Stimulated activated CD4-positive, alpha-beta T cell treated with anti-CD3 and anti-CD28 coated beads, TNF-alpha, amount 100 ng/mL, for 4 hours (primary cell): ENCODE results near the gene ETFA.
"Not testable (repeated sequence)": the region's sequence is repeated elsewhere in the genome, so short reads cannot be mapped to it uniquely, and the experiment has no call there.

Experiments used
- DNase-seq, 3 experiments: peaks; one replicate each; pipeline ENCODE4 v3.0.0-alpha.2; 2020; ENCODE audit warnings: low read depth in 3 of 3

The ETFA gene

DNA sequence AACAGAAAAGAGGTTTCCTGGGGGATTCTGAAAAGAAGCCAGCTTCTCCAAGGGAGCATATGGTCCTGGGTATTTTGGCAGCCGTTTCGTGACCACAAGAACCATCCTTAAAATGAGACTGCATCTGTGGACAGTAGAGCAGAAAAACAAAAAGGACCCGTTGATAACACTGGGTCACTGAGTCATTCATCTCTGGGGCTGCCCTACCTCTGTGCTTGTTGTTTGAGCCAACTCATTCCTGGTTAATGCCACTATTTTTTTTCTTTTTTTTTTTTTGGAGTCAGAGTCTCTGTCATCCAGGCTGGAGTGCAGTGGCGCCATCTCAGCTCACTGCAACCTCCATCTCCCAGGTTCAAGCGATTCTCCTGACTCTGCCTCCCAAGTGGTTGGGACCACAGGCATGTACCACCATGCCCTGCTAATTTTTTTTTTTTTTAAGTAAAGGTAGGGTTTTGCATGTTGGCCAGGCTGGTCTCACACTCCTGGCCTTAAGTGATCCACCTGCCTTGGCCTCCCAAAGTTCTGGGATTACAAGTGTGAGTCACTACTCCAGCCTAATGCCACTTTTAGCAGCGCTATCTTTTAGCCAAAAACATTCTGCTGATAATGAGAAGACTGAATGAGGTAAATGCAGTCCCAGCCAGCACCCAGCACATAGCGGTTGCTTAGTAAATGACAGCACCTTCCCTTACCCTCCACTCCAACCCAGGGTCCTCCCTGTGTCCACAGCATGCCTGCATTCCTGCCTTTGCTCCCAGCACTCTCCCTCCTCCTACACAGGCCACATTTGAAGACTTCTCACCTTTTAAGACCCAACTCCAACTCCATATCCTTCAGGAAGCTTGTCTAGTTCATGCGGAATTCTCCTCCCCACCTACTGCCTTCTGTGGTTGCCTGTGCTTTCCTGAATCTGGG lies 16.2 kb upstream of the ETFA start:
- DNase-seq = no peak

DNA sequence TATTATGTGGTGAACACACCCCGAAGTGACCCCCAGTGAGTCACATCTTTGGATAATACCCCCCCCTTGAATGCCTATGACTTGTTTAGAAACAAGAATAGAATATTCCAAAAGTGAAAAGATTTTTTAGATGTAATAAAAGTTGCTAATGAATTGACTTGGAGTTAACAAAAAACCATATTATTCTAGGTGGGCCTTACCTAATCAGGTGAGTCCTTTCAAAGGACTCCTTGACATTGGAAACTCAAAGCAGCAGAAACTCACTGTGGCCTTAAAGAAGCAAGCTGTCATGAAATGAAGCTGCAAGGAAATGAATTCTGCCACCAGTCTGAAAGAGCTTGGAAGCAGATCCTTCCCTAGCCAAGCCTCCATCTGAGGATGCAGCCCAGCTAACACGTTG lies 14.4 kb upstream of the ETFA start:
- DNase-seq = no peak

- DNase-seq = no peak
Measured at GRCh38 chr15:76324066-76324465, 12.8 kb upstream of the ETFA start.

- no peak for DNase-seq
Measured at GRCh38 chr15:76321602-76322001, 10.3 kb upstream of the ETFA start.

GRCh38 chr15:76321171-76321570 lies 9.9 kb upstream of the ETFA start:
- no peak for DNase-seq

DNA sequence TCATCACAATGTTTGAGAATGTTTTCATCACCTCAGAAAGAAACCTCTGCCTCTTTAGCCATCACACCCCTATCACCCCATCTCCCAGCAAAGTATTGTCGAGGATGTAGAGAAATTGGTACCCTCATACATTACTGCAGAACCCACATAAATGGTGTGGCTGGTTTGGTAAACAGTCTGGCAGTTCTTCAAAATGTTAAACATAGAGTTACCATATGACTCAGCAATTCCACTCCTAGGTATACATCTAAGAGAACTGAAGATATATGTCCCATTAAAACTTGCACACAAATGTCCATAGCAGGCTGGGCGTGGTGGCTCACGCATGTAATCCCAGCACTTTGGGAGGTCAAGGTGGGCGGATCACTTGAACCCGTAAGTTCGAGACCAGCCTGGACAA lies 8.7 kb upstream of the ETFA start:
- no peak for DNase-seq

DNA sequence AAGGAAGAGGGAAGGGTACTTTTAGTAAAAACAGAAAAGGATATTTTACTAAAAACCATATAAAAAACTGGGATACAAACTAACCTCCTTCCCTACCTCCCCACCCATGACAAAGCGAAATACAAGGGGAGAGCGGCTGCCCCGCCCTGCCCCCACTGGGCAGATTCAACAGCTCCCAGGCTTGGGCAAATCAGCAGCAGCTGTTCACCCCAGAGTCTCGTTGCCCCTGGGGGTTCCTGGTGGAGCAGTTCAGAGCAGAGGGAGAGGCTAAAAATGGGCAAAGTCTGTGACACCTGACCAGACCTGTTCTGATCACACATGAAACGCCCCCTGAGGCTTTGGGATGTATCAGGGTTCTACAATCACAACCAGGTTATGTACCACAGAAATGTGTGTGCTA lies 2.5 kb upstream of the ETFA start:
- DNase-seq = no peak

GRCh38 chr15:76313175-76313567 lies 1.9 kb upstream of the ETFA start:
- not testable (repeated sequence) for DNase-seq

DNA sequence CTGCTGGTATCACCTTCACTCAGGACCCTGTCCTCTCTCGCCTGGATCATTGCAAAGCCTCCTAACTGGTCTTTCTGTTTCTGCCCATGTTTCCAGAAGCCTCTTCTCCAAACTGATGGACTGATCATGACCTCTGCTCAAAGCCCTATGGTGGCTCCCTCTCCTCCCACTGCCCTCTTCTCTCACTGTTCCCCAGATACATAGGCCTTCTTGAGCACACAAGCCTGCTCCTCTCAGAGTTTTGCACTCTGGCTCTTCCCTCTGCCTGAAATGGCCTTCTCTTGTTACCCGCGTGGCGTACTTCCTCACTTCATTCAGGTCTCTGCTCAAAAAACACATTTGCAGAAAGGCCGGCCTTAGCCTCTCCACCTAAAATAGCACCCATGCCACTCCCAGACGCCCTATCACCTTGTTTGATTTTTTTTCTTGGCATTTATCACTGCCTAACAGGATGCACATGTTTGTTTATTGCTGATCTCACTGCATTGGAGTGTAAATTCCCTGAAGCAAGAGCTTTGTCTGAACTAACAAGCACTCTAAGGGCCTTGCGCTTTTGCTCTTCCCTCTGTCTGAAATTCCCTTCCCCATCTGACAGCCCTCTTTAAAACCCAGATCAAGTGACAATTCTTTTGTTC lies 1.4 kb upstream of the ETFA start:
- no peak for DNase-seq

- DNase-seq = no peak
Measured at GRCh38 chr15:76310475-76311099, 682 bp downstream of the ETFA start.

DNA sequence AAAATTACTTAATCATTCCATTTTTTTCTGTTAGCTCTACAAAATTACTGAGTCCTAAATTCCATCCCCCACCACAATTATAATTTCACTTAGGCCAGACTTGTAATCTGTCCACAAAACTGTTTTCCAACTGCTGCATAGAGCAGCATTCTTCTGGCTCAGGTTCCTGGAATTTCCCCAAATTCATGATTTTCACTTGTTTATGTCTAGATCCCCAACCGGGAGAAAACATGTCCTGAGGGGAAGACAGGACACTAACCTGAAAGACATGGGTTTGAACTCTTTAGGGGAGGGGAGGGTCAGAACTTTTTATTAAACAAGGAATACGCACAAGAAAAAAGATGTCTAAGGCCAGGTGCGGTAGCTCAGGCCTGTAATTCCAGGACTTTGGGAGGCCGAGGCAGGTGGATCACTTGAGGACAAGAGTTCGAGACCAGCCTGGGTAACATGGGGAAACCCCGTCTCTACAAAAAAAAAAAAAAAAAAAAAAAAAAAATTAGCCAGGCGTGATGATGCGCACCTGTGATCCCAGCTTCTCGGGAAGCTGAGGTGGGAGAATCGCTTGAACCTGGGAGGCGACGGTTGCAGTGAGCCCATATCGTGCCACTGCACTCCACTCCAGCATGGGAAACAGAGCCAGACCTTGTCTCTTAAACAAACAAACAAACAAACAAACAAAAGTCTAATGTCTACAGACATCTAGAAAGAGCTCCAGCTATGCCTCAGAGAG lies 1.5 kb downstream of the ETFA start:
- DNase-seq = no peak

GRCh38 chr15:76303909-76304308 lies 7.4 kb downstream of the ETFA start:
- DNase-seq = no peak

- no peak for DNase-seq
Measured at GRCh38 chr15:76299786-76300185, 11.5 kb downstream of the ETFA start.

GRCh38 chr15:76298986-76299385 lies 12.3 kb downstream of the ETFA start:
- no peak for DNase-seq

DNA sequence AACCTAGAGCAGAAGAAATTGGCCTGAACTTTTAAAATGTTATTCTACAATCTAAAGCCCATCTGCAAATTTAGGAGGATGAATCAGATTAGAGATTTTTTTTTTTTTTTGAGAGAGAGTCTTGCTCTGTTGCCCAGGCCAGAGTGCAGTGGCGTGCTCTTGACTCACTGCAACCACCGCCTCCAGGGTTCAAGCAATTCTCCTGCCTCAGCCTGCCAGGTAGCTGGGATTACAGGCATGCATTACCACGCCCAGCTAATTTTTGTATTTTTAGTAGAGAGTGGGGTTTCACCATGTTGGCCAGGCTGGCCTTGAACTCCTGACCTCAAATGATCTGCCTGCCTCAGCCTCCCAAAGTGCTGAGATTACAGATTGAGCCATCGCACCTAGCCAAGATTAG lies 13.3 kb downstream of the ETFA start:
- not testable (repeated sequence) for DNase-seq

DNA sequence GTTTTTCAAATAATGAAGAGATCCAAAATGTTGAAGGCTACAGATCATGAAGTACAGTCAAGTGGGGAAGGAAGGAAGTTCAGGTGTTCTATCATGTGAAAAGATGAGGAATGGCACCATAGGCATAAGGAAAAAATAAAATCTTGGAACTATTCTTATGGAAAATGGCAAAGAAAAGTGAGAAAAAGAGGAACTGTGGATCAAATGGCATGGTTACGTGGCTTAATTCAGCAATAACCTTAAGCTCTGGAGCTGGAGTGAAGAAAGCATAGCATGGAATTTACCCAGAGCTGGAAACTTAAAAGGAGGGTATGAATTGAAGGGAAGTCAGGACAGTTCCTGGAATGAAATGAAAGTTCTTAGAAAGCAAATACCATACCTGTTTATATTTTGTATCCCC lies 14.4 kb downstream of the ETFA start:
- no peak for DNase-seq

GRCh38 chr15:76294463-76294862 lies 16.8 kb downstream of the ETFA start:
- not testable (repeated sequence) for DNase-seq

DNA sequence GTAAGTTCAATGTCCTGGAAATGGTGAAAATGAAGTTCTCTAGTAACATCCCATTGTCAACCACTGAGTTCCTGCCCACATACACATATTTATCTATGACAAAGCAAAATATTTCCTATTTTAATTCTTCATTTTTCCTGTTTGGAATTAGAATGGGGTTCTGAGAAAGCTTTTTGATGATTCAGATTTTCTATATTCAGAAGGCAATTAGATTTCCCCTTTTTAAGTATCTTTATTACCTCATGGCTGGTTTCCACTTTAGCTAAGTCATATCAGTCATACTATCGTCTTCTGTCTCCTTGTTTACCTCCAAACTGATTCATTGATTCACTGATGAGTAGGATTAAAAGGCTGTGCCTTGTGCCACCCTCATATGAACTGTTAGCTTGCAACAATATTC lies 17.9 kb downstream of the ETFA start:
- no peak for DNase-seq

DNA sequence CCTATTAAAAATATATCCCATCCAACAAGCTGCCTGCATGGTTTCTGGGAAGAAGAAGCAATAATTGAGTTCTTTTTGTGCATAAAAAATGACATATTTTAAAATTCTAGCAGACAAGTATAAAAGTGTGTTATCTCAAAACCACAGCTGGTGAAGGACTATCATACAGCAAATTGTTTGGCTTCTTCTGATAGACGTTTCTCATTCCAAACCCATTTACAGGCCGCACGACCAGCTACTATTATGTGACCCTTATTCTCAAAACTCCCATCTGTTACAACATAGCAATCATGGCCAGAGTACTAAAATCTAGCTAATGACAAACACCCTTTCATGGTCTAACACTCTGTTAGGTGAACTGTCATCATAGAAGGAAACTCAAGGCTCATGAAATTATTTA lies 21.7 kb downstream of the ETFA start:
- DNase-seq = no peak

DNA sequence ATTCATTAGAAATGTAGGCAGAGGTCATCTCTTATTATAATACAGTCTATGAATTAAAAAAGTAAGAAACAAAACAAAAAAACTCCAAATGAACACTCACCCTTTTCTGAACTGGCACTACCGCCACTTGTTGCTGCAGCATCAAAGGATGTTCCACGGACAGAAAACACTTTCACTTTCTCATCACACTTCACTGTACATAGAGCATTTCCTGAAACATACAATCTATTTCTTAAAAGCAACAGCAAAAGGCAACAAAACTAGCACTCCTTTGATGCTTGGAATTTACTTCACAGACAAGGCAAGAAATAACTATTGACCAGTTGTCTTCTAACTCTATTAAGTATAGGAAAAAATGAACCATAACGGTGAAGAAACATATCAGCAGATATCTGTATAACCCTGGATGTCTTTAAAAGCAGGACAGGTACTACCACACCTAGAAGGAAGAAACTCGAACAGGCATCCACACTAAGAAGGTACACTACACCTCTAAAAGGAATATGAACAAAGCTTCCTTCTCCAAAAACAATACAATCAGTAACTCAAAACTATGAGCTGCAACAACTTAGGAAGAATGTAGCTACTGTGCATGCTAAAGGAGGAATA lies 24.9 kb downstream of the ETFA start:
- no peak for DNase-seq

DNA sequence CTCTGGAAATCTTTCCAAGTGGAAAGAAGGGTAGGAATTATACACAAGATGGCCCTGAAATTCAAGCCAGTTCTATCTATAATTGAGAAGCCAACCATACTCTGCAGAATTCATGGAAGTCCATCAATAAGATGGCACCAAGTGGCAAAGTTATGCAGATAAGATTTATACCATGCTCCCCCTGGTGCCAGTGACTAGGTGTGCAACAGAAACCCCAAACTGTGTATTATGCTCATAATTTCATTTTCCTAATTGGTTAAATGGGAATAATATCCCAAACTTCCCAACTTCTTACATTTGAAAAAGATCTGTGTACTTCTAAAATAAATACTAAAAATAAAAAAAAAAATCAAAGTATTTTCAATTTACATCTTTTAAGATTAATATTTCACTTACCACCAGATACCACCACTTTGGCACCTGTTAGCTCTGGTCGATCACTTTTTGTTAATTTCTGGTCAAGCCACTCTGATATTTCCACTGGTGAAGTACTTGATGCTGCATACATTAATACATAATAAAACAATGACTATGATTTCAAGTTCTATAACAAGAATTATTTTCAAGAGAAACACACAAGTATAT lies 25.9 kb downstream of the ETFA start:
- DNase-seq = no peak
